Stimulated activated CD8-positive, alpha-beta memory T cell treated with anti-CD3 and anti-CD28 coated beads, Interleukin-4, amount 100 ng/mL, for 1 hour (primary cell): ENCODE measurements around the gene WNT7B.

Source experiments
- DNase-seq, 2 donors: peaks; one replicate each; pipeline ENCODE4 v3.0.0-alpha.2; 2020; ENCODE audit warnings: low read depth in 2 of 2, low spot score in 1 of 2

WNT7B gene

GRCh38 chr22:45959719-45960476 lies 17.1 kb downstream of the WNT7B start:
- DNase-seq, result no peak

GRCh38 chr22:45958971-45959370 lies 18.0 kb downstream of the WNT7B start:
- DNase-seq, result no peak

- no peak for DNase-seq
Observed at GRCh38 chr22:45957826-45958225, 19.1 kb downstream of the WNT7B start.

GRCh38 chr22:45953178-45953577 lies 23.8 kb downstream of the WNT7B start:
- no peak for DNase-seq

GRCh38 chr22:45952553-45952952 lies 24.4 kb downstream of the WNT7B start:
- DNase-seq, result no peak

- DNase-seq, result no peak
Observed at GRCh38 chr22:45952151-45952550, 24.8 kb downstream of the WNT7B start.

GRCh38 chr22:45949891-45950290 lies 27.1 kb downstream of the WNT7B start:
- DNase-seq, result no peak

- no peak for DNase-seq
Observed at GRCh38 chr22:45949258-45949870, 27.6 kb downstream of the WNT7B start.

GRCh38 chr22:45948081-45948648 lies 28.8 kb downstream of the WNT7B start:
- DNase-seq, result no peak

- DNase-seq, result no peak
Observed at GRCh38 chr22:45946805-45947600, 30.0 kb downstream of the WNT7B start.

GRCh38 chr22:45945621-45946106 lies 31.3 kb downstream of the WNT7B start:
- no peak for DNase-seq

GRCh38 chr22:45942787-45943493 lies 34.0 kb downstream of the WNT7B start:
- DNase-seq, result no peak

GRCh38 chr22:45942344-45942743 lies 34.6 kb downstream of the WNT7B start:
- DNase-seq, result no peak

GRCh38 chr22:45938913-45939312 lies 38.0 kb downstream of the WNT7B start:
- no peak for DNase-seq

- DNase-seq, result no peak
Observed at GRCh38 chr22:45937960-45938359, 39.0 kb downstream of the WNT7B start.

GRCh38 chr22:45935573-45935972 lies 41.4 kb downstream of the WNT7B start:
- DNase-seq, result no peak

- DNase-seq, result no peak
Observed at GRCh38 chr22:45934659-45935341, 42.2 kb downstream of the WNT7B start.

GRCh38 chr22:45934168-45934564 lies 42.8 kb downstream of the WNT7B start:
- DNase-seq, result no peak

- DNase-seq, result no peak
Observed at GRCh38 chr22:45933506-45934167, 43.3 kb downstream of the WNT7B start.

- DNase-seq, result no peak
Observed at GRCh38 chr22:45932071-45932470, 44.9 kb downstream of the WNT7B start.
